NCI-H460 (cell line): ENCODE results near the gene PCBP2. TPM values are rescaled to one million over a fixed set of nuclear protein-coding genes. Genes with fewer than 3 reads are reported as not detected.
"Not testable (repeated sequence)": the region's sequence is repeated elsewhere in the genome, so short reads cannot be mapped to it uniquely, and the experiment has no call there.

Experiments
- DNase-seq: peaks from one replicate; pipeline ENCODE4 v3.0.0-alpha.2; 2016; ENCODE audit warnings: low read depth; ENCODE audit errors: extremely low read depth
- total RNA-seq: library from RNA; depleted of rRNA; stranded (reverse); fragments of >200 nt; shearing (Covaris generic); gene quantifications from 2 replicates; pipeline ENCODE4 v1.2.3, GENCODE V29; 2014

Gene PCBP2
- total RNA-seq, 1 experiment from 2014 or later, result 215 TPM

GRCh38 chr12:53467880-53468279 is 16.0 kb downstream of the PCBP2 start:
- DNase-seq, result no peak

GRCh38 chr12:53468282-53468681 is 16.4 kb downstream of the PCBP2 start:
- no peak for DNase-seq

- DNase-seq, result no peak
Observed at GRCh38 chr12:53472056-53472582, 20.2 kb downstream of the PCBP2 start.

- DNase-seq, result no peak
Observed at GRCh38 chr12:53474077-53474476, 22.2 kb downstream of the PCBP2 start.

GRCh38 chr12:53474819-53475218 is 22.9 kb downstream of the PCBP2 start:
- DNase-seq, result no peak

- peak; percentile 44 for DNase-seq
Observed at GRCh38 chr12:53476769-53477209, 24.9 kb downstream of the PCBP2 start.

- no peak for DNase-seq
Observed at GRCh38 chr12:53478865-53479264, 27.0 kb downstream of the PCBP2 start.

GRCh38 chr12:53479331-53479730 is 27.4 kb downstream of the PCBP2 start:
- DNase-seq, result no peak

GRCh38 chr12:53480491-53481442 is 28.9 kb downstream of the PCBP2 start:
- no peak for DNase-seq

- not testable (repeated sequence) for DNase-seq
Observed at GRCh38 chr12:53481458-53481857, 29.6 kb downstream of the PCBP2 start.

- no peak for DNase-seq
Observed at GRCh38 chr12:53481939-53482586, 30.2 kb downstream of the PCBP2 start.

GRCh38 chr12:53482626-53483168 is 30.8 kb downstream of the PCBP2 start:
- no peak for DNase-seq

- no peak for DNase-seq
Observed at GRCh38 chr12:53483225-53483978, 31.5 kb downstream of the PCBP2 start.

- no peak for DNase-seq
Observed at GRCh38 chr12:53483979-53484377, 32.1 kb downstream of the PCBP2 start.

GRCh38 chr12:53484686-53485575 is 33.0 kb downstream of the PCBP2 start:
- no peak for DNase-seq

GRCh38 chr12:53485955-53486735 is 34.2 kb downstream of the PCBP2 start:
- DNase-seq, result no peak

GRCh38 chr12:53486736-53487487 is 35.0 kb downstream of the PCBP2 start:
- no peak for DNase-seq

GRCh38 chr12:53489242-53489864 is 37.5 kb downstream of the PCBP2 start:
- no peak for DNase-seq
